Stomach smooth muscle (tissue), 2 donors: ENCODE measurements around the gene YIF1B.
"Not testable (repeated sequence)": the region's sequence is repeated elsewhere in the genome, so short reads cannot be mapped to it uniquely, and the experiment has no call there.

ENCODE experiments used
- H3K27ac ChIP-seq: one replicate; pipeline ENCODE4 v1.7.0; 2013; ENCODE audit warnings: mild to moderate bottlenecking, low read length, inconsistent platforms
- H3K27me3 ChIP-seq, 2 donors: one replicate each; pipeline ENCODE4 v1.7.0; 2013; ENCODE audit warnings: low read length in 2 of 2; ENCODE audit not compliant: insufficient read depth in 2 of 2, control insufficient read depth in 1 of 2
- H3K36me3 ChIP-seq, 2 donors: one replicate each; pipeline ENCODE4 v1.7.0; 2013; ENCODE audit warnings: low read length in 2 of 2; ENCODE audit not compliant: control insufficient read depth in 2 of 2, insufficient read depth in 2 of 2
- H3K4me1 ChIP-seq: one replicate; pipeline ENCODE4 v1.7.0; 2013; ENCODE audit warnings: low read length; ENCODE audit not compliant: control insufficient read depth, insufficient read depth
- H3K4me3 ChIP-seq, 2 donors: one replicate each; pipeline ENCODE4 v1.7.0; 2013; ENCODE audit warnings: low read length in 2 of 2
- H3K9ac ChIP-seq, 2 donors: one replicate each; pipeline ENCODE4 v1.7.0; 2013; ENCODE audit warnings: low read length in 2 of 2, mild to moderate bottlenecking in 1 of 2
- H3K9me3 ChIP-seq, 2 donors: one replicate each; pipeline ENCODE4 v1.7.0; 2013; ENCODE audit warnings: low read length in 2 of 2; ENCODE audit not compliant: control insufficient read depth in 2 of 2
- donor health status: healthy.
- donor health status: Pancreatic carcinoma.

The YIF1B gene

DNA sequence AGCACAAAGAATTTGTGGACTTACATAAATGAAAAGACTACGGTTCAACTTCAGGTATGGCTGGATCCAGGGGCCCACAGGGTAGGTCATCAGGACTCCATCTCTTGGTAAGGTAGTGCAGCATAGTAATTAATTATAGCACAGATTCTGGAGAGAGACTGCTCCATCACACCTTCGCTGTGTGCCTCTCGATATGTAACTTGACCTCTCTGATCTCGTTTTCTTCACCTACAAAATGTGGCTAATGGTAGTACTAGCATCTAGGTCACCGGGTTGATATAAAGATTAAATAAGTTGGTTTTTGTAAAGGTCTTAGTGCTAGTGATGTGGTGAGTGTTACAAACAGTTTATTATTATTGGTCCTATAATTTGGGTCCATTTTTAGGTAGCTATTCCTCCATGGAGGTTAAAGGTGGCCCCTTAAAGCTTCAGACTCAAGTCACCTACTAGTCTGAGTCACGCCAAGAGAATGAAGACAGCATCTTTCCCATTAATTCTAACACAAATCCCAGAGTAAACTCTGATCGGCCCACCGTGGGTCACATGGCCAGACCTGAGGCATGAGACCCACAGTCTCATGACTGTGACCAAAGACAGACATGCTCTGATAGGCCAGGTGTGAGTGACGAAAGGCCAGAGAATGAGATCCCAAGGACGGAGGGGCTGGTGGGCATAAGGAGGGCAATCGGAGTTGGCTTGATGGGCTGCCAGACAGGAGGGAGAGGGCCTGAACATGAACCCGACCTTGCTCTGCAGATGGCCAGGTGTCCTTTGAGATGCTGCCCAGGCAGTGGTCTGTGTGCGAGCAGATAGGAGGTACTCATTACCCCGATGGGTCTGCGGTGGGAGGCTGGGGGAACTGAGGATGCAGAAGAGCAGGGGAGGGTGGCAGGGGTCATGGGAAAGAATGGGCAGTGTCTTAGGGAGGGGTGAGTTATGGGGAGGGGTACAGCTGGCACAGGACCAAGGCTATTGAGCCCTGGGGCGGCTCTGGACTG, 40.3 kb upstream of the YIF1B start:
- no peaks in the 10 kb centered on the region for H3K9me3 ChIP-seq
- H3K9ac ChIP-seq: no peak overlapping the region
- peaks cover 30 to 34% of the 10 kb centered on the region in 2 donors for H3K27me3 ChIP-seq
- no peaks in the 10 kb centered on the region for H3K4me1 ChIP-seq
- no peak overlapping the region for H3K27ac ChIP-seq
- no peak overlapping the region for H3K4me3 ChIP-seq
- no peaks in the 10 kb centered on the region for H3K36me3 ChIP-seq

DNA sequence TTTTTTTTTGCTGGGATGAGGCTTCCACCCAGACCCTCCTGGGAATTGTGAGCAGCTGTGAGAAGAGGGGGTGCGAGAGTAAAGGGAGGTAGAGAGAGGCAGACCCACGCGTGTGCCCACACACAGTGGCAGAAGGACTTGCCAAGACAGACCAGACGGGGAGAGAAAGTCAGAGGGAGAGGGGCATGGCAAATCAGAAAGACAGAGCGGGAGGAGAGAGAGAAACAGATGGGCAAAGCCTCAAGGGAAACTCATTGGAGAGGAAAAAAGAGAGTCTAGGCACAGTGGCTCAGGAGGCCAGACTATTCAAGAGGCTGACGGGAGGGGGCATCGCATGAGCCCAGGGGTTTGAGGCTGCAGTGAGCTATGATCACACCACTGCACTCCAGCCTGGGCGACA, 36.9 kb upstream of the YIF1B start:
- no peak overlapping the region for H3K9ac ChIP-seq
- no peaks in the 10 kb centered on the region for H3K36me3 ChIP-seq
- no peak overlapping the region for H3K4me3 ChIP-seq
- no peaks in the 10 kb centered on the region for H3K9me3 ChIP-seq
- H3K27ac ChIP-seq: no peak overlapping the region
- H3K27me3 ChIP-seq: peaks cover 17 to 20% of the 10 kb centered on the region in 2 donors
- no peaks in the 10 kb centered on the region for H3K4me1 ChIP-seq

GRCh38 chr19:38351865-38352395, 36.2 kb upstream of the YIF1B start:
- Histone ChIP-seq H3K36me3 (no peaks in the 10 kb centered on the region), H3K4me3 (no peak overlapping the region), H3K9ac (no peak overlapping the region), H3K27me3 (peaks cover 17 to 20% of the 10 kb centered on the region in 2 donors), H3K27ac (no peak overlapping the region), H3K9me3 (no peaks in the 10 kb centered on the region), H3K4me1 (no peaks in the 10 kb centered on the region)

- no peaks in the 10 kb centered on the region for H3K9me3 ChIP-seq
- H3K27ac ChIP-seq: no peak overlapping the region
- H3K36me3 ChIP-seq: no peaks in the 10 kb centered on the region
- peaks cover 10 to 15% of the 10 kb centered on the region in 2 donors for H3K27me3 ChIP-seq
- H3K4me1 ChIP-seq: no peaks in the 10 kb centered on the region
- H3K9ac ChIP-seq: no peak overlapping the region
- H3K4me3 ChIP-seq: no peak overlapping the region
Measured at GRCh38 chr19:38350883-38351282, 35.1 kb upstream of the YIF1B start.

DNA sequence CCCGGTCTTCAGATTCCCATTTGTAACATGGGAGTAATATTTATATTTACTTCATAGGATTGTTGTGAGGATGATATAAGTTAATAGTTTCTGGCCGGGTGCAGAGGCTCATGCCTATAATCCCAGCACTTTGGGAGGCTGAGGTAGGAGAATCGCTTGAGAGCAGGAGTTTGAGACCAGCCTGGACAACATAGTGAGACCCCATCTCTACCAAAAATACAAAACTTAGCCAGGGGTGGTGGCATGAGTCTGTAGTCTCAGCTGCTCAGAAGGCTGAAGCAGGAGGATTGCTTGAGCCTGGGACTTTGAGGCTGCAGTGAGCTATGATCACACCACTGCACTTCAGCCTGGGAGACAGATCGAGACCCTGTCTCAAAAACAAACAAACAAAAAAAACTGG, 31.1 kb upstream of the YIF1B start:
- Histone ChIP-seq H3K27me3 (peaks cover 1 to 2% of the 10 kb centered on the region in 2 donors), H3K4me3 (no peak overlapping the region), H3K9me3 (no peaks in the 10 kb centered on the region), H3K9ac (no peak overlapping the region), H3K36me3 (peaks cover 2 to 4% of the 10 kb centered on the region in 2 donors), H3K4me1 (no peaks in the 10 kb centered on the region), H3K27ac (no peak overlapping the region)

DNA sequence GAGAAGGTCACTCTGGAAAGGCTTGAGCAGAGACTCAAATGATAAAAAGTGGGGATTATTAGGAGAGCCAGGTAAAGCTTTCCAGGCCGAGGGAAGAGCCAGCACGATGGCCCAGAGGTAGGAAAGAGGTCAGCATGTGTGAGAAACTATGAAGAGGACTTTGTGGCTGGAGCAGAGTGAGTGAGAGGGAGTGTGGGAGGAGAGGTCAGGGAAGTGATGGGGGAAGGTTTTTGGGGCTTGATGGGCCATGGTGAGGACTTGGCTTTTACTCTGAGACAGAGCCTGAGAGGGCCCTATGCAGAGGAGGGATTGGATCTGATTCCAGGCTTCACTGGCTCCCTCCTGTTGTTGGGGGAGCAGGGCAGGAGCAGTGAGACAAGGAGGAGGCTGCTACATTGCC, 25.2 kb upstream of the YIF1B start:
- H3K9me3 ChIP-seq: no peaks in the 10 kb centered on the region
- no peak overlapping the region for H3K27ac ChIP-seq
- peaks cover 7% of the 10 kb centered on the region for H3K4me1 ChIP-seq
- no peaks in the 10 kb centered on the region for H3K27me3 ChIP-seq
- no peak overlapping the region for H3K9ac ChIP-seq
- peaks cover 2 to 4% of the 10 kb centered on the region in 2 donors for H3K36me3 ChIP-seq
- no peak overlapping the region for H3K4me3 ChIP-seq

DNA sequence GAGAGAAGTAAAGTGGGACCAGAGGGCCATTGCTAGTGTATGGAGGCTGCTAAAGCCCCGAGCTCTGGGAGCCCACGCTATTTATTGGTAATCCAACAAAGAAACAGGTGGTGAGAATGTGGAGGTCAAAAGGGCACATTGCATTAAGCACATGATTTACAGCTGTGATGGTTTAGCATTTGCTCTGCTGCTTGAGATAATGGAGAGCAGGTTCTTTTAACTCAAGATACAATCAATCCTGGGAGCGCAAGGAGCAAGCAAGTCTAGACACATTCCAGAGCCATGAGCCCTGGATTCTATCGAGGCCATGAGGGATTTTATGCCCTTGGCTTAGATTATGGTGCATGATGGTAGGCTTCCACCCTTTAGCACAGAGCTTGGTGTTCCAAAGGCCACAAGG, 23.3 kb upstream of the YIF1B start:
- H3K36me3 ChIP-seq, H3K9ac ChIP-seq, H3K4me1 ChIP-seq, H3K27ac ChIP-seq, H3K9me3 ChIP-seq, H3K27me3 ChIP-seq, H3K4me3 ChIP-seq: not testable (repeated sequence)

DNA sequence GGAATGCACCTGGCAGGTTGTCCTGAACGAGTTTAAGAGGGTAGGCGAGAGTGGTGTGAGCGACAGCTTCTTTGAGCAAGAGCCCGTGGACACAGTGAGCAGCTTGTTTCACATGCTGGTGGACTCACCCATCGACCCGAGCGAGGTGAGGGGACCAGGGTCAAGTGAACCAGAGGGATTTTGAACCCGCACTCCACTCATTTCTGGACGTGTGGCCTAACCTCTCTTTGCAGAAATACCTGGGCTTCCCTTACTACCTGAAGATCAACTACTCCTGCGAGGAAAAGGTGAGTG, 21.6 kb upstream of the YIF1B start:
- Histone ChIP-seq H3K27me3 (no peaks in the 10 kb centered on the region), H3K36me3 (no peaks in the 10 kb centered on the region), H3K4me1 (peaks cover 8% of the 10 kb centered on the region), H3K4me3 (peak overlapping the region; percentile 47 to 92), H3K9ac (peak overlapping the region in 1 of 2 donors; percentile 47), H3K27ac (peak overlapping the region; percentile 94), H3K9me3 (no peaks in the 10 kb centered on the region)

DNA sequence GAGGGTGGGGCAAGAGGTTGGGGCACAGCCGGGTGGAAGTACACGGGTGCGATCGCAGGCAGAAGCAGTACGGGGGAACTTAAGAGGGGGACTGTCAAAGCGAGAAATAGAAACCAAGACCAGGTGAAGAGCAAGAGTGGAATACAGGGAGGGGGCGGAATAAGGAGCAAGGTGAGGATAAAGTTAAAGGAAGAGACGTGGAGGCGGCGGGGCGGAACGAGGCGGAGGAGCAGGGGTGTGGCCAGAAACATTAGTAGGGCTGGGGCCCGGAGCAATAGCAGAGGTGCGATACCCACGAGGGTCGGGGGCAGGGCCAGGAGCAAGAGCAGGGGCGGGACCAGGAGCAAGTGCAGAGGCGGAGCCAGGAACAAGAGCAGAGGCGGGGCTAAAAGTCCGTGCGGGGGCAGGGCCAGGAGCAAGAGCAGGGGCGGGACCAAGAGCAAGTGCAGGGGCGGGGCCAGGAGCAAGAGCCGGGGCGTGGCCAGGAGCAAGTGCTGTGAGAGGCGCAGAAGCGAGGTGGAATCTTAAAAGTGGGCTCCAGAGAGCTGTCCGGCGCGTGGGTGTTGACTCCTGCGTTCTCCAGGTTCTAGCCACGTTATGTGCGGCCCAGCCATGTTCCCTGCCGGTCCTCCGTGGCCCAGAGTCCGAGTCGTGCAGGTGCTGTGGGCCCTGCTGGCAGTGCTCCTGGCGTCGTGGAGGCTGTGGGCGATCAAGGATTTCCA, 21.1 kb upstream of the YIF1B start:
- Histone ChIP-seq H3K27me3 (no peaks in the 10 kb centered on the region), H3K36me3 (no peaks in the 10 kb centered on the region), H3K4me1 (peaks cover 8% of the 10 kb centered on the region), H3K9ac (peak overlapping the region; percentile 82 to 90), H3K27ac (peak overlapping the region; percentile 94), H3K4me3 (peak overlapping the region; percentile 92 to 97), H3K9me3 (no peaks in the 10 kb centered on the region)

DNA sequence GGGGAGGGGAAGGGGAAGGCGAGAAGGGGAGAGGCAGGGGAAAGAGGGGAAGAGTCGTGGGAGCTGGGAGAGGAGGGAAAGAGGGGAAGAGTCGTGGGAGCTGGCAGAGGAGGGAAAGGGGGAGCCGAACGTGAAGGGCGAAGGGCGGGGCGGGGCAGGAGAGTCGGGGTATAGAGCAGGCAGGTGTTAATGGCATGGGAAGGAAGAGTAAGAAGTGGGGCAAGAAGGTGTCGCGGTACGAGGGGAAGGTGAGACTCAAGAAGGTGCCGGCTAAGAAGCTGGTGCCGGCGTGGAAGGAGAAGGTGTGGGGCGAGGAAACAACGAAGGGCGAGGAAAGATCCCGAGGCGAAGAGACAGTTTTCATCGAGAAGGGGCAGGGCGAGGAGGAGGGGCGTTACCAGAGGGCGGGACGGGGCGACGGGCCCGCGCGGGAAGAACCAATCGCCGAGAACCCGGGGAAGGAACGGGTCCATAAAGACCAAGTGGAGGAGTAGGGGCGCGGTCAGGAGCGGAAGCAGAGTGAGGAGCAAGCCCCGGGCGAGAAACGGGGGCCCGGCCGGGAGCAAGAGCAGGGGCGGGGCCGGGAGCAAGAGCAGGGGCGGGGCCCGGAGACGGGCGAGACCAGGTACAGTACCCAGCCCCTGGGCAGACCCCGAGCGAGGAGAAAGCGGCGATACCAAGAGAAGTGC, 20.3 kb upstream of the YIF1B start:
- Histone ChIP-seq H3K9me3 (no peaks in the 10 kb centered on the region), H3K27ac (peak overlapping the region; percentile 94), H3K4me1 (peaks cover 8% of the 10 kb centered on the region), H3K4me3 (peak overlapping the region; percentile 92 to 97), H3K9ac (peak overlapping the region; percentile 82 to 90), H3K27me3 (no peaks in the 10 kb centered on the region), H3K36me3 (no peaks in the 10 kb centered on the region)
